DND-41 (cell line): ENCODE data around the gene SCAPER.

ENCODE experiments used
- CTCF ChIP-seq: IDR thresholded peaks from 2 replicates; pipeline ENCODE4 v1.5.1; 2012; ENCODE audit warnings: borderline replicate concordance, low read length, moderate library complexity, mild to moderate bottlenecking; ENCODE audit not compliant: poor library complexity, severe bottlenecking; ENCODE audit errors: extremely low read depth
- EZH2 ChIP-seq: IDR thresholded peaks from 3 replicates; pipeline ENCODE4 v1.6.1; 2012; ENCODE audit warnings: borderline replicate concordance, low read depth, mild to moderate bottlenecking, moderate library complexity, low read length, inconsistent platforms; ENCODE audit not compliant: severe bottlenecking

- TF ChIP-seq CTCF (no peak), EZH2 (no peak)
Measured at GRCh38 chr15:76325704-76326103, 579.4 kb downstream of the SCAPER start.
